GM12874 (cell line): ENCODE measurements around the gene RNASEH1.

Source experiments
- TF ChIP-seq, protein P1 (sequence below): IDR thresholded peaks from 2 replicates; pipeline ENCODE4 v1.5.1; 2011; ENCODE audit warnings: low read depth, mild to moderate bottlenecking, control low read depth, low read length, moderate library complexity; ENCODE audit not compliant: insufficient read depth

Gene RNASEH1

DNA sequence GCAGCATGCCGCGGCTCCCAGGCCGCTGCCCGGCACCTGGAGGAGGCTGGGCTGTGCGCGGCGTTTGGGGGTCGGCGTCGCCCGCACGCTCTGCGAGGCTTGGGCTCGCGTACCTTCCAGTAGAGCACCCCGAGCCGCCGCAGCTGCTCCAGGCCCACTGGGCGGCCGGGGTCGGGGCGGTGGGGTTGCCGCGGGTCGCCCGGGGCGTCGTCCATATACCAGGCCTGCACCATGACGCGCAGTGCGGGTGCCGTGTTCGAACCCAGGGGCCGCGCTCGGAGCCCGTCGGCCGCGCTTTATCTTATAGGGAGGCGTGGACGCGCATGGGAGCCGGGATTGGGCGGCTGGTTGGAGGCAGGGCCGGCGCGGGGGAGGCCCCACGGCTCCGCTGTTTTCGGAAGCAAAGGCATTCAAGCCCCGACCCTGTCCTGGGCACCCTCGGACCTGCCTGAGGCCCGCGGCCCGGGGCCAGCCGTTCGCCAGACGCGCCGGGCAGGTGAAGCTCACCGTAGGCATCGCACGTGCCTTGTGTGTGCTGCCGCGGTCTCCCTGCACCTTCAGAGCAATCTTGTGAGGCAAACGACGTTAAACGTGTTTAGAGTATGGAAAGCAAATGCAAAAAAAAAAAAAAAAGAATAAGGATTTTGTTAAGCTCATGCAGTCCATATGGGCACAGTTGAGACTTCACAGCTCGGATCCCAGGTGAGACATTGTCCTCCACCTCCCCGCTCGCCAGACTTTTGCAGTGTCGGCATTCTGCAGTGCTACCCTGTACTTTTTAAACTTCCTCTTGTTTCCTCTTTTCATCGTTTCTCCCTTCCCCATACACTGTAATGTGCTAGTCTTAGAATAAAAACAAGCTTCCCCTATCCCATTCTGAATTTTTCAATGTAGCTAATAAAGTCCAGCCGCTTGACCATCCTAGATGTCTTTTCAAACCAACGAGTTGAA lies 38.6 kb downstream of the RNASEH1 start, which contains the start of gene ADI1:
TSS of gene ADI1 (minus strand) at position 277 of the 951 bp plus-strand sequence. CDS start at position 233, 44 bp downstream.
- TF ChIP-seq, protein P1, sequence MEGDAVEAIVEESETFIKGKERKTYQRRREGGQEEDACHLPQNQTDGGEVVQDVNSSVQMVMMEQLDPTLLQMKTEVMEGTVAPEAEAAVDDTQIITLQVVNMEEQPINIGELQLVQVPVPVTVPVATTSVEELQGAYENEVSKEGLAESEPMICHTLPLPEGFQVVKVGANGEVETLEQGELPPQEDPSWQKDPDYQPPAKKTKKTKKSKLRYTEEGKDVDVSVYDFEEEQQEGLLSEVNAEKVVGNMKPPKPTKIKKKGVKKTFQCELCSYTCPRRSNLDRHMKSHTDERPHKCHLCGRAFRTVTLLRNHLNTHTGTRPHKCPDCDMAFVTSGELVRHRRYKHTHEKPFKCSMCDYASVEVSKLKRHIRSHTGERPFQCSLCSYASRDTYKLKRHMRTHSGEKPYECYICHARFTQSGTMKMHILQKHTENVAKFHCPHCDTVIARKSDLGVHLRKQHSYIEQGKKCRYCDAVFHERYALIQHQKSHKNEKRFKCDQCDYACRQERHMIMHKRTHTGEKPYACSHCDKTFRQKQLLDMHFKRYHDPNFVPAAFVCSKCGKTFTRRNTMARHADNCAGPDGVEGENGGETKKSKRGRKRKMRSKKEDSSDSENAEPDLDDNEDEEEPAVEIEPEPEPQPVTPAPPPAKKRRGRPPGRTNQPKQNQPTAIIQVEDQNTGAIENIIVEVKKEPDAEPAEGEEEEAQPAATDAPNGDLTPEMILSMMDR: no peak

DNA sequence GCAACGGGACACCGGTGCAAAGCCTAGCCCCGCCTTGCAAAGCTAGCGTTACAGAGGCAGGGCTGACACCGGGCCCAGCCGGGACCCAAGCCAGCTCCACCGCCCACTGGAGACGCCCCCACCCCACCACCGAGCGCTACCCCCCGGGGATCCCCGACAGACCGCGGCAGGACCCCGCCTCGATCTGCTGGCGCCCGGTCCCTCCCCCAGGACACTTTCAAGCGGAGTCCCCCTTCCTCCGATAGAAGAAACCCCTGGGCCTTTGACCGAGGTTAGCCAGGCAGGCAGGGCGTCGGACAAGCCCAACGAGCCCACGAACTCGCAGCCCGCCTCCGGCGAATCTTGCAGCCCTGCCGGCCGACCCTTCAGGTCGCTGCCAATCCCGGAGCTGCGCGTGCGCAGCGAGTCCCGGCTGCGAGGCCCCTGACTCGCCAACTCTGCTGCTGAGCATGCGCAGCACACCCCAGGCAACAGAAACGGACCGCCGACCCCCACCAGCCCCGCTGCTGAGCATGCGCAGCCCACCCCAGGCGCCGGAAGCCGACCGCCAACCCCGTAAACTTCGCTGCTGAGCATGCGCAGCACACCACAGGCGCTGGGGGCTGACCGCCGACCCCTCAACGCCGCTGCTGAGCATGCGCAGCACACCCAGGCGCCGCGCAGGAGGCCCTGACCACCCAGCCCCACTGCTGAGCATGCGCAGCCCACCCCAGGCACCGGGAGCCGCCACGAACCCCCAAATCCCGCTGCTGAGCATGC lies 39.5 kb downstream of the RNASEH1 start:
- TF ChIP-seq, protein P1: no peak

DNA sequence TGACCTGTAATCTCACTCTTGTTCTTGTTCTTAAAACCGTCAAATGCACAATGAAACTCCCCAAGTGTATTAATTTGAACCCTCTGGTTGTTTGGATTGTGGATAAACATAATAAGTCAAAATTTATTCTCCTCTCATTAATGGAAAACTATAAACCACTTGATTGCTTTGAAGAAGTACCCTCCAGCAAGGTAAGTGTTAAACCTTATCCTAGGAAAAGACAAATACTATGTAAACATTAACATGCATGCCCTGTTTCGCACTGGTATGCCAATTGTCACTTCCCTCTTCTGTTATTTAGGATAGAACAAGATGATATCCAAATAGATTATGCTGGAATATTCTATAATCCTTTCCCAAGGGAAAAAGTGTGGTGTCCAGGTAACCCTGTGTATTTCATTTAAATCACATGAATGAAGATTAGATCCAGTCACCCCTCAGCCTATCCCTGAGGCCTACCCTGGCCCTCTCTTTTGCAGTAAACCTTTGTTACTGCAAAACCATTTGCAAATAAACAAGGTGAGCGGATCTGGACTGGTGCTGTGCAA lies 40.1 kb downstream of the RNASEH1 start:
- TF ChIP-seq, protein P1: no peak

DNA sequence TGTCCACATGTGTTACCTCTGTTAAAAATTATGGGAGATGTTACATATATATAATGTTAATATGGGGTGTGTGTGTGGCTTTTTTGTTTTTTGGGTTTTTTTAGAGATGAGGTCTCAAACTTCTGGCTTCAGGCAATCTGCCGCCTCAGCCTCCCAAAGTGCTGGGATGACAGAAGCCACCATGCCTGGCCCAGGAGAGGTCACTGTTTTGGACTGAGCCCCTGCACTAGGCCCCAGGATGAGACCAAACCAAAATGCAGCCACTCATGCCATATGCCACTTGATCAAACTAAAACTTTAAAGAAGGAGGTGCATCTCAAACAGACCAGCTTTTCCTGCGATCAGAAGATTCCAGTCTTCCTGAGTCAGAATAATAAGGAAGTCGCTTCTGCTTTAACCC lies 41.3 kb downstream of the RNASEH1 start:
- TF ChIP-seq, protein P1: no peak

DNA sequence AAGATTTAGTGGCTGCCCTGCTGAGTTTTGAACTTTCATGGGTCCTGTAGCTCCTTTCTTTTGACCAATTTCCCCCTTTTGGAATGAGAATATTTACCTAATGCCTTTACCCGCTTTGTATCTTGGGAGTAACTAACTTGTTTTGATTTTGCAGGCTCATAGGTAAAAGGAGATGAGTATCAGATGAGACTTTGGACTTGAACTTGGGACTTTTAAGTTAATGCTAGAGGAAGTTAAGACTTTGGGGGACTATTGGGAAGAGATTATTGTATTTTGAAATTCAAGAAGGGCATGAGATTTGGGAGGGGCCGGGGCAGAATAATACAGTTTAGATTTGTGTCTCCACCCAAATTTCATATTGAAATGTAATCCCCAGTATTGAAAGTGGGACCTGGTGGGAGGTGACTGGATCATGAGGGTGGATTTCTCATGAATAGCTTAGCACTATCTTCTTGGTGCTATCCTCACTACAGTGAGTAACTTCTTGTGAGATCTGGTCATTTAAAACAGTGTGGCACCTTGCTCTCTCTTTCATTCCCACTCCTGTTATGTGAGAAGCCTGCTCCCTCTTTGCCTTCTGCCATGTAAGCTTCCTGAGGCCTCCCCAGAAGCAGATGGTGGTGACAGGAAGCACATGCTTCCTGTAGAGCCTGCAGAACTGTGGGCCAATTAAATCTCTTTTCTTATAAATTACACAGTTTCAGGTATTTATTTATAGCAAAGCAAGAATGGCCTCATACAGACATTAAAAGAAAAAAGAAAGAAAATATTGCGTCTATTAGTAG lies 44.9 kb downstream of the RNASEH1 start:
- TF ChIP-seq, protein P1: no peak

DNA sequence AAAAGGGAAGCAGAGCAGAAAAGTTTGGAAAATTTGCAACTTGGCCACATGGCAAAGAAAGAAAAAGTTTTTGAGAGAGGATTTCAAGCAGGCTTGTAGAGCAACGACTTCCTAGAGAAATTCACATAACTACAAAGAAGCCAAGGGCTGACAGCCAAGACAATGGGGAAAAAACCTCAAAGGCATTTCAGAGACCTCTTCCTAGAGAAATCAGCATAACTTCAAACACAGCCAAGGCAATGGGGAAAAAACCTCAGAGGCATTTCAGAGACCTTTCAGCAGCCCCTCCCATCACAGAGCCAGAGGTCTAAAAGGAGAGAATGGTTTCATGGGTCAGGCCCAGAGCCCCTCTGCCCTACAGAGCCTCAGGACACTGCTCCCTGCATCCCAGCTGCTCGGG lies 46.0 kb downstream of the RNASEH1 start:
- TF ChIP-seq, protein P1: no peak
